Mesothelial cell of epicardium (in vitro differentiated cells): ENCODE measurements around the gene KSR1. TPM values are rescaled to one million over a fixed set of nuclear protein-coding genes. Genes with fewer than 3 reads are reported as not detected.
A peak's percentile ranks its signal among the peaks of the same experiment; 100 is the strongest.

Experiments
- DNase-seq, 2 experiments: peaks; one replicate each; pipeline ENCODE4 v3.0.0; 2021; ENCODE audit warnings: low spot score in 2 of 2; ENCODE audit not compliant: unreplicated experiment in 2 of 2
- H3K27ac Mint-ChIP-seq: 2 replicates; pipeline ENCODE4 v1.8.0; 2021; ENCODE audit warnings: mixed read lengths
- H3K27me3 Mint-ChIP-seq: 2 replicates; pipeline ENCODE4 v1.8.0; 2021; ENCODE audit warnings: low read depth, mixed read lengths
- H3K36me3 Mint-ChIP-seq: 2 replicates; pipeline ENCODE4 v1.8.0; 2021; ENCODE audit warnings: mixed read lengths
- H3K4me1 Mint-ChIP-seq: 2 replicates; pipeline ENCODE4 v1.8.0; 2021; ENCODE audit warnings: mixed read lengths
- H3K4me3 Mint-ChIP-seq: 2 replicates; pipeline ENCODE4 v1.8.0; 2021; ENCODE audit warnings: mild to moderate bottlenecking, moderate library complexity, mixed read lengths
- H3K9me3 Mint-ChIP-seq: 2 replicates; pipeline ENCODE4 v1.8.0; 2021; ENCODE audit warnings: mixed read lengths
- CTCF ChIP-seq: fragments of 200-600 bp; sonication (generic); IDR thresholded peaks from one replicate; pipeline ENCODE4 v1.5.0; 2021; ENCODE audit warnings: antibody characterized with exemption; ENCODE audit not compliant: unreplicated experiment
- total RNA-seq: library from RNA; stranded (reverse); gene quantifications from 3 replicates; pipeline ENCODE4 v1.2.1, GENCODE V29; 2021

Gene KSR1
- total RNA-seq, 1 donor from 2014 or later = 69.4 TPM

- Mint-ChIP-seq H3K4me1 (peaks cover 17% of the 10 kb centered on the region), H3K27ac (no peak overlapping the region), H3K9me3 (no peaks in the 10 kb centered on the region), H3K4me3 (no peak overlapping the region), H3K36me3 (no peaks in the 10 kb centered on the region), H3K27me3 (no peaks in the 10 kb centered on the region)
- no peak for DNase-seq
- TF ChIP-seq CTCF = no peak
Observed at GRCh38 chr17:27513849-27514248, 57.6 kb downstream of the KSR1 start.

- no peak overlapping the region for H3K27ac Mint-ChIP-seq
- no peaks in the 10 kb centered on the region for H3K36me3 Mint-ChIP-seq
- H3K27me3 Mint-ChIP-seq = no peaks in the 10 kb centered on the region
- no peak overlapping the region for H3K4me3 Mint-ChIP-seq
- TF ChIP-seq CTCF = no peak
- no peaks in the 10 kb centered on the region for H3K9me3 Mint-ChIP-seq
- peaks cover 27% of the 10 kb centered on the region for H3K4me1 Mint-ChIP-seq
- no peak for DNase-seq
Observed at GRCh38 chr17:27514595-27515413, 58.6 kb downstream of the KSR1 start.

GRCh38 chr17:27518048-27518447, 61.8 kb downstream of the KSR1 start:
- Mint-ChIP-seq H3K36me3 (no peaks in the 10 kb centered on the region), H3K9me3 (no peaks in the 10 kb centered on the region), H3K27ac (no peak overlapping the region), H3K27me3 (no peaks in the 10 kb centered on the region), H3K4me1 (peaks cover 27% of the 10 kb centered on the region), H3K4me3 (no peak overlapping the region)
- DNase-seq = no peak
- TF ChIP-seq CTCF = no peak

- Mint-ChIP-seq H3K36me3 (no peaks in the 10 kb centered on the region), H3K27ac (peak overlapping the region; percentile 40), H3K4me1 (peaks cover 27% of the 10 kb centered on the region), H3K9me3 (no peaks in the 10 kb centered on the region), H3K4me3 (no peak overlapping the region), H3K27me3 (no peaks in the 10 kb centered on the region)
- no peak for TF ChIP-seq CTCF
- DNase-seq = no peak
Observed at GRCh38 chr17:27518545-27519521, 62.6 kb downstream of the KSR1 start.

- no peaks in the 10 kb centered on the region for H3K27me3 Mint-ChIP-seq
- TF ChIP-seq CTCF = no peak
- no peak for DNase-seq
- H3K27ac Mint-ChIP-seq = peak overlapping the region; percentile 40
- no peaks in the 10 kb centered on the region for H3K36me3 Mint-ChIP-seq
- peaks cover 27% of the 10 kb centered on the region for H3K4me1 Mint-ChIP-seq
- no peak overlapping the region for H3K4me3 Mint-ChIP-seq
- H3K9me3 Mint-ChIP-seq = no peaks in the 10 kb centered on the region
Observed at GRCh38 chr17:27519550-27519949, 63.3 kb downstream of the KSR1 start.
